ENCODE results near the gene MON1B. TPM values are rescaled to one million over a fixed set of nuclear protein-coding genes. Genes with fewer than 3 reads are reported as not detected.

The MON1B gene
- total and polyA plus RNA-seq, 2 of the 13 experiments (the other 11 are each of a cell fraction or from before 2014, with no cell fraction given) = 13.4 to 15.6 TPM

GRCh38 chr16:77191259-77191969 lies 424 bp downstream of the MON1B start (continued):
- TF ChIP-seq SNAPC4 (CRISPR knock-in tag; IDR thresholded peaks at IDR 0.05) (peak; percentile 72; the same call in 1 of the 2 replicates), ZNF143 (CRISPR knock-in tag; IDR thresholded peaks at IDR 0.05) (no peak), ZNF224 (CRISPR knock-in tag; IDR thresholded peaks at IDR 0.05) (no peak), CEBPB (IDR thresholded peaks at IDR 0.05; ENCODE audit: borderline replicate concordance, low read depth, low read length) (no peak), WIZ (CRISPR knock-in tag; IDR thresholded peaks at IDR 0.05) (no peak), ZNF552 (CRISPR knock-in tag; IDR thresholded peaks at IDR 0.05; ENCODE audit: borderline replicate concordance) (no peak), DDIT3 (CRISPR knock-in tag; IDR thresholded peaks at IDR 0.05) (no peak), ZNF562 (CRISPR knock-in tag; IDR thresholded peaks at IDR 0.05; ENCODE audit: borderline replicate concordance) (no peak), ZNF776 (CRISPR knock-in tag; IDR thresholded peaks at IDR 0.05) (peak; percentile 51; the same call in 1 of the 2 replicates), KLF11 (CRISPR knock-in tag; IDR thresholded peaks at IDR 0.05) (no peak), ZNF280D (CRISPR knock-in tag; IDR thresholded peaks at IDR 0.05) (0 out of 2 replicates have a peak, but pooled peaks have one; percentile 30), HOXA5 (CRISPR knock-in tag; IDR thresholded peaks at IDR 0.05) (no peak), HOXA9 (CRISPR knock-in tag; IDR thresholded peaks at IDR 0.05; ENCODE audit: borderline replicate concordance) (no peak), FOSL1 (CRISPR knock-in tag; IDR thresholded peaks at IDR 0.05; ENCODE audit: borderline replicate concordance) (no peak), ZSCAN31 (CRISPR knock-in tag; IDR thresholded peaks at IDR 0.05; ENCODE audit: low read depth) (peak; percentile 29; the same call in 1 of the 2 replicates), POGZ (CRISPR knock-in tag; IDR thresholded peaks at IDR 0.05) (no peak), ZNF34 (CRISPR knock-in tag; IDR thresholded peaks at IDR 0.05; ENCODE audit: borderline replicate concordance) (no peak), MIER3 (CRISPR knock-in tag; IDR thresholded peaks at IDR 0.05; ENCODE audit: borderline replicate concordance) (no peak), MYNN (CRISPR knock-in tag; IDR thresholded peaks at IDR 0.05; ENCODE audit: low read depth) (no peak), KLF6 (CRISPR knock-in tag; IDR thresholded peaks at IDR 0.05) (no peak), ZNF773 (CRISPR knock-in tag; IDR thresholded peaks at IDR 0.05; ENCODE audit: borderline replicate concordance) (no peak), SPEN (CRISPR knock-in tag; IDR thresholded peaks at IDR 0.05; ENCODE audit: low read depth) (0 out of 2 replicates have a peak, but pooled peaks have one; percentile 28)
